Activated effector memory CD4-positive, alpha-beta T cell treated with Interleukin-2 at 50 U/mL for 16 hours (primary cell): ENCODE measurements around the gene ARID3B.
A peak's percentile ranks its signal among the peaks of the same experiment; 100 is the strongest.
"Not testable (repeated sequence)": the region's sequence is repeated elsewhere in the genome, so short reads cannot be mapped to it uniquely, and the experiment has no call there.

ENCODE experiments used
- DNase-seq: peaks from one replicate; pipeline ENCODE4 v3.0.0-alpha.2; 2020

The ARID3B gene

DNA sequence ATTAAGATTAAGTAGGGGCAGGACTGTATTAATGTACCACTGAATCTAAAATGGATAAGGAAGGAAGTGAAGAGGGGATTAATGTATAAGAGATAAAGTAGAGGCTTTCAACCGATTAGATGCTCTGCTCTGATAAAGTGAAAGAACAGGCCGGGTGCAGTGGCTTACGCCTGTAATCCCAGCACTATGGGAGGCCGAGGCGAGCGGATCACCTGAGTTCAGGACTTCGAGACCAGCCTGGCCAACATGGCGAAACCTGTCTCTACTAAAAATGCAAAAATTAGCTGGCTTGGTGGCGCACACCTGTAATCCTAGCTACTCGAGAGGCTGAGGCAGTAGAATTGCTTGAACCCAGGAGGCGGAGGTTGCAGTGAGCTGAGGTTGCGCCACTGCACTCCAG lies 1.5 kb upstream of the ARID3B start:
- not testable (repeated sequence) for DNase-seq

GRCh38 chr15:74540161-74540760 lies 759 bp upstream of the ARID3B start:
- no peak for DNase-seq

DNA sequence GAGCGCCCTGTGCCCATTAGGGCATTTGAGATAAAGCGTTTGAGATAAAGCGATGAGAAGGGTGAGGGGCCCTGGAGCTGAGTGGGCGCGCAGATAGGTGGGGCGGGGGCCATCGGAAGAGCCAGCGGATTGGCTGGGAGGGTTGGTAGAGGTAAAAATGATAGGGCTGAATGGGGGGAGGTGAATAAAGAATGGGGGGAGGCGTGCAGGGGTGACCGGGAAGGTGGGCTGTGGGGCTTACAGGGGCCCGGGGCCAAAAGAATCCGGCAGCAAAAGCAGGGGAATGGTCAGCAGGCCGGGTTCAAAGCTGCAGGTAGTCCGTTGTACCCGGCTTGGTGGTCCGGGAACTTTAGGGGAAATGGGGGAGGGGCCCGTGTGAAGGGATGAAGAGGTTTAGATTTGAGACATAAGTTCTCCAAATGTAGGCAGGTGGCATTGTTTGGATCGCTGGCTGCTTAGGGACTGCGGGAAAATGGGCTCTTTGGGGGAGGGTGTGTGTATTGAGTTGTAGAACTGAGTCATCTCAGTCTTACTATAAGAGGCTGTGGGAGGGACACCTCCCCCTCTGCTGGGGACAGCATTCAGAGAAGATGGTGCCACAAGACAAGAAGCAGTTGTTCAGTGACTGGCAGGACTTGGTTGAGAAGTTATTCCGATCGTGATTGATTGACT lies 610 bp downstream of the ARID3B start:
- peak; percentile 51 for DNase-seq

GRCh38 chr15:74542166-74543042 lies 1.4 kb downstream of the ARID3B start:
- DNase-seq = no peak

GRCh38 chr15:74543043-74543422 lies 2.0 kb downstream of the ARID3B start:
- DNase-seq = no peak

- peak; percentile 16 for DNase-seq
These were observed 2.6 kb downstream of the ARID3B start for GRCh38 chr15:74543583-74543982.

- DNase-seq = no peak
These were observed 4.1 kb downstream of the ARID3B start for GRCh38 chr15:74545086-74545485.

DNA sequence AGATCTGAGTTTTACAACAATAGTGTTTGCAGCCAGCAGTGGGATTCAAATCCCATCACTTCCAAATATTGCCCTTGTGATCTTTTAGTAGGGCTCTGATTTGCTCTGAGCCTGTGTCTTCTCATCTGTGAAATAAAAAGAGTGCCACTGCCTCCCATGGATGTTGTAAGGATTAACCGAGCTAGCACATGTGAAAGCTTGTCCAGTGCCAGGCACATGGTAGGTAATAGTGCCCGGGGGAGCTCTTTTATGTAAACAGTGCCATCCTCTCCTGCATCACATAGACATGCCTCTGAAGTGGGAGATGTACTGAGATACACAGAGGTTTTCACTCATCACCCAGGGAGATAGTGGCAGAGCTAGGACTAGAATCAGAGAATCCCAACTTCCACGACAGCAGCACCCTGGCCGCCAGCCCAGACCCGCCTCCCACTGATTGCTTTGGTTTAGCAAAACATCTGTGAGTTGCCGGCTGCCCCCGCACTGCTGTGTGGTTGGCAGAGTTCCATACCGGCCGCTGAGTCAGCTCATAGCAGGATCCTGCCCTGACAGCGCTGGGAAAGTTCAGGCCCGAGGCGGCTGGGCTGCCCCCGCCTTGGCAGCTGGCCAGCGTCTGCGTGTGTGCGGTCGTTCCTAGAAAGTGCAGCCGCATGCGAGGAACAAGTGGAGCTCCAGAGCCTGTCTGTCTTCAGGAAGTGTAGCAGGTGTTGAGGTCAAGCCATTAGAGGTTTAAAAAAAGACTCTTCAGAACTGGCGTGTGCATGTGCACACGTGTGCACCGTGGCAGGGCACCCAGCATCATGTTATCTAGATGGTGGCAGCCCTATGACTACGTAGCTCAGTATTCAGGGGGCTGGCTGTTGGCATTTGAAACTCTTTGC lies 5.0 kb downstream of the ARID3B start:
- peak; percentile 87 for DNase-seq

DNA sequence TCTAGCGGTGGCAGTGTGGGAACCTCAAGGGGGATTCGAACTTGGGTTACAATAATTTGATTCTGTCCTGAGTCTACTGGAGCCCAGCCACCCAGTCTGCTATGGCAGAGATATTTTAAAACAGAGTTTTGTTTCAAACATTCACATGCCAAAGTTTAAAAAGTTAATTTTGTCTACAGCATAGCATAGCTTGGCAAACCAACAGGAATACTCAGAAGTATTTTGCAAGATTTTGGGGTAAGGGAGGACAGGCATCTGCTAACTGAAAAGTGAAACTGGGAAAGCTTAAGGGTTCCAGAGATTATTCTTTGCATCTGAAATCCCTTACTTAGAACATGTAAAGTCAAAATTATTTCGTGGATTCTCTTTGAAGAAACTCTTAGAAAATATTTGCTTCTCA lies 6.6 kb downstream of the ARID3B start:
- DNase-seq = no peak

DNA sequence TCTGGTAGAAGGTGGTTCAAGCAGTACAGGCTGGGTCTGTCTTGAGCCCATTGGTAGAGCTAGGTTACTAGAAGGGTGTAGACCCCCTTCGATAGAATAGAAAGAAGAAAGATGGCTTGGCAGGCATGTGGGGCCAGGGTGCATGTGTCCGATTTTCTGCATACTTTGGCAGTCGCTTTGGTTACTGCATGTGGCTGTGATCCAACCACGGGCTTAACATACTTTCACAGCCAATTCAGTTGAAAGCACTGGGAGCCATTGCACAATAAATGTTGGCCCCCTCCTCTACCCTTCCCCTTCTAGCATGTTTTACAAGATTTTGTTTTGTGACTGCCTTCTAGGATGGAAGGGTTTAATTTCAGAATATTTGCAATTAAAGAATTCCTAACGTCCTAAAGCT lies 7.2 kb downstream of the ARID3B start:
- DNase-seq = no peak

GRCh38 chr15:74549816-74550215 lies 8.8 kb downstream of the ARID3B start:
- no peak for DNase-seq

GRCh38 chr15:74551714-74552113 lies 10.7 kb downstream of the ARID3B start:
- no peak for DNase-seq

DNA sequence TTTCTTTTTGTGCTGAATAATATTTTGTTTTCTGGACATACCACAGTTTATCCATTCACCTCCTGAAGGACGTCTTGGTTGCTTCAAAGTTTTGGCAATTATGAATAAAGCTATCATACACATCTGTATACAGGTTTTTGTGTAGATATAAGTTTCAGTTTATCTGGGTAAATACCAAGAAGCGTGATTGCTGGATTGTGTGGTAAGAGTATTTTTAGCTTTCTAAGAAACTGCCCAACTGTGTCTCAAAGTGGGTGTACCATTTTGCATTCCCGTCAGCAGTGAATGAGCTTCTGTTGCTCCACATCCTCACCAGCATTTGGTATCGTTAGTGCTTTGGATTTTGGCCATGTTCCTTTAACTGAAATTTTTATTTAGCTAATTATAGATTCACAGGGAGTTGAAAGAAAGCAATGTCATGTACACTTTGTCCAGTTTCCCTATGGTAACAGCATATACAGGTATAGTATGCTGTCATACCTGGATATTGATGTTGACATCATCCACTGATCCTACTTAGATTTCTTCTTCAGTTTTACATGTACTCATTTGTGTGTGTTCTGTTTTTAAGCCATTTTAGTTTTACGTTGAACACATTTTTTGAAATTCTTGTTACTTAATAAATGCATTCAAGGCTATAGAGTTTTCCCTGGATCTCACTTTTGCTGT lies 11.9 kb downstream of the ARID3B start:
- DNase-seq = no peak

- no peak for DNase-seq
These were observed 14.2 kb downstream of the ARID3B start for GRCh38 chr15:74555192-74555591.

DNA sequence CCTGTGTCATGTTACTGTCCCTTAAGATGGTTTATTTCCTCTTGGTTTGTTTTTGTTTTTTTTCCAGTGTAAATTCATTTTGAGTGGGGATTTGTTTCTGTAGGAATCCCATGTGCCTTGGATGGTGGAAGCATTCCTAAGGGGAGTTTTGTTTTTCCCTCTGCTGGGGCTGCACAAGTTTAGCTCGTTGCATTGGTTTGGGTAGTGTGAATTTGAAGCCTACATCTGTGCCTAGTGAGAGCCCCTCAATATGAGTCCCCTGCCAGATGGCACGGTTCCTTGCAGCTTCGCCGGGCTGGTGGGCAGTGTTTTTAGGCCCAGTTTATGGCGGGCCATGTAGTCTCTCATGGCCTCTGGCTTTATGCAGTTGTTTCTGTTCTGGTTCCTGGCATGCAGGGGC lies 17.7 kb downstream of the ARID3B start:
- no peak for DNase-seq

- no peak for DNase-seq
These were observed 22.4 kb downstream of the ARID3B start for GRCh38 chr15:74563442-74563841.

GRCh38 chr15:74564182-74564581 lies 23.2 kb downstream of the ARID3B start:
- no peak for DNase-seq

GRCh38 chr15:74565381-74566085 lies 24.5 kb downstream of the ARID3B start:
- no peak for DNase-seq

- DNase-seq = no peak
These were observed 27.6 kb downstream of the ARID3B start for GRCh38 chr15:74568594-74568993.

DNA sequence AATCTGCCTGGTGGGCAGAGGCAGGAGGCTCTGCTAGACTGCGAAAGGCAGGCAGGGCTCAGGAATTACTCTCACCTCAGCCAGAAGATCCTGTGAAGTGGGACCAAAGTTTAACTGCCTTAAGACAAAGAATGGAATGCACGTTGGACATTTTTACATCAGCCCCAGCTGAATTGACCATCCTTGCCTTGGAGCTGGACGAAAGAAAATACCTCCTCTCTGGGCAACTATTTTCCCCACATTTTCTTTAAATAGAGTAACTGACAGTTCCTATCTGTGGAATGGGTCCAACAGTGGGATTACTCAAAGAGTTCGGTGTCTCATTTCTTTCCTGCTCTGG lies 28.7 kb downstream of the ARID3B start:
- no peak for DNase-seq

- DNase-seq = no peak
These were observed 30.2 kb downstream of the ARID3B start for GRCh38 chr15:74571191-74571590.

DNA sequence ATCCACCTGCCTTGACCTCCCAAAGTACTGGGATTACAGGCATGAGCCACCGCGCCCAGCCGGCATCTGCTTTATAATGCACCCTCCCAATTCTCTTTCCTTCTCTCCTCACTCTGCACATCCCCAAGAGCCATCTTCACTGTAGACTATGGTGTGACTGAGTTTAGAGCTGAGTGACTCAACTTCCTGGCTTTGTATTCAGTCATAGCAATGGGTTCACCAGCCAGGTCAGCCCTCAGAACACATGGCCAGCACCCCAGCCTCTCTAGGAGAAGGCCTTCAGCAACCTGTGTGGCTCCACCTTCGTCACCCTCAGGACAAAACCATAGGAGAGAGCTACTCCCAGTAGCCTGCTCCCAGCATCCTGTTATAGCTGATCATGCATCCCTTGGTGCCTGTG lies 33.0 kb downstream of the ARID3B start:
- no peak for DNase-seq
